ENCODE measurements around the gene SLC35B1.

- TF ChIP-seq CTCF (IDR thresholded peaks at IDR 0.05) (no peak), POLR2A (IDR thresholded peaks at IDR 0.05) (no peak), EP300 (IDR thresholded peaks at IDR 0.05) (no peak)
Measured at GRCh38 chr17:49756323-49757150, 48.8 kb upstream of the SLC35B1 start.
